Femur (tissue), 1 donor: ENCODE measurements around the gene FRMD1.

Experiments used
- DNase-seq: peaks from one replicate; pipeline ENCODE4 v3.0.0-alpha.2; 2017

Gene FRMD1

DNA sequence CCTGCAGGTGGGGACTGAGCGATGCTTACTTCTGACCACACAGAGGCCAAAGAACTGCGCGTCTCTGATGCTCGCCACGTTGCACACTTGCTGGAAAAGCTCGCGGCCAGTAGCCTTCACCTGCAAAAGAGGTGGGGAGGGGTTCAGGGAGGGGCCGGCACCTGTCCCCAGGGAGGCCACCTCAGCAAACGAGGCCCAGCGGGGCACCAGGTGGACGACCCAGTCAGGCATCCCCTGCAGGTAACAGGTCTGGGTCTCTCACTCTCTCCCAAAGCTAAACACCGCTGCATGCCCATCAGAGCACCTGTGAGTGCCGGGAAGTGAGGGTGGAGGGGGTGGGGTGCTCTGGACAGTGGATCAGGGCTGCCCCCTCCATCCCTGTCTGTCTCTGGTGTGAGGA is 3.8 kb downstream of the FRMD1 start:
- DNase-seq = no peak

DNA sequence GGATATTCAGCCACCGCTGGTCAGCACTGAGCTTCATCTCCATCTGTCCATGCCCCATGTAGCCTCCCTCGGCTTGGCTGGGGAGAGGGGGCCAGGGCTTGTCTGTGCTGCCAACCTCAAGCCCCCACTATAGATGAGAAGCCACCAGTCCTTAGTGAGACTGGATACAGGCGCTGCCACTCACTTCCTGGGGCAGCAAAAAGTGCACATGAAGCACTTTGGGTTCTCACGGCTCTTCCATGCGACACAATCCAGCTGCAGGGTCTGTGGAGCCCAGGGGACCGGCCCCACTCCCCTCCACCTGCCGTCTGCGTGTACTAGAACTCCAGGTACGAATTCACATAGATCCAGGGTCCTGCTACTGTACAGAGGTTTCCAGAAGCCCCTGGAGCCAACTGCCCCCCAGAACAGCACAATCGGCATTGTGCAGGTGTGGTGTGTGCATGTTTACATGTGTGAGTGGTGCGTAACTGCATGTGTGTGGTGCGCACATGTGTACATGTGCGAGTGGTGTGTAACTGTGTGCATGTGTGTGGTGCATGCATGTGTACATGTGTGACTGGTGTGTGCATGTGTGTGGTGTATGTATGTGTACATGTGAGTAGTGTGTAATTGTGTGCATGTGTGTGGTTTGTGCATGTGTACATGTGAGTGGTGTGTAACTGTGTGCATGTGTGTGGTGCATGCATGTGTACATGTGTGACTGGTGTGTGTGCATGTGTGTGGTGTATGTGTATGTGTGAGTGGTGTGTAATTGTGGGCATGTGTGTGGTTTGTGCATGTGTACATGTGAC is 4.9 kb downstream of the FRMD1 start:
- DNase-seq = no peak

DNA sequence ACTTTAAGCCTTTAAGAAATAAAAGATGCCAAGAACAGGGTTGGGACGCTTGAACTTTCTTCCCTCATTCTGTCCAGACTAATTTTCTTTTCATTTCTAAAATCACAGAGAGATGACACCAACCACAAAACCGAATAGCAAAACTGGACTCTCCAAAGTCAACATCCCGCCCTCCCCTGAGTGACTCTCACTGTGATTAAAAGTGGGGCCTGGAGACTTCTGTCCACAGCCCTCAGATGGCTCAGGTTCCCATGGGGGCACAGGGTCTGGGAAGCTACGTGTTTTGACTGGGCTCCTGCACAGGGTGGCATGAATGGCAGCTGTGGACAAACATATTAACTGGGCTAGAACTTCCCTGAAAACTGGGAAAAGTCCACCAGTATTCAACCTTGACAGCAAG is 6.3 kb downstream of the FRMD1 start:
- DNase-seq = no peak

DNA sequence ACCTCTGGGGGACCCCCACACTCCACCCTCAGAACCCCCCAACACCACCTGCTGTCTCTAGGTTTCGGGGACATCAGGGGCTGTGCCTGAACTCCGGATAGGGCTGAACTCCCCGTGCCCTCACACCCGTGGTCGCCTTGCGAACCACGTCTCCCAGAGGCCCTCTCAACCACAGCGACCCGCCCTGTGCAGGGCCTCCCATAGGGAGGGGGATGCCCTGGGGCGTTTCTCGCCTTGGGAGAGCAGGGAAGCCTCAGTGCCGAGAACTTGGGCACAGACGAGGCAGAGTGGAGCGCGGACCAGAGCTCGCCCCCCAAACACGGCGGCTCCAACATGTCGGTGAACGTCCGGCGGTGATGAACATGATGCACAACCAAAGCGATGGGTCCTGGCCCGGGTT is 6.8 kb downstream of the FRMD1 start:
- peak; percentile 53 for DNase-seq

DNA sequence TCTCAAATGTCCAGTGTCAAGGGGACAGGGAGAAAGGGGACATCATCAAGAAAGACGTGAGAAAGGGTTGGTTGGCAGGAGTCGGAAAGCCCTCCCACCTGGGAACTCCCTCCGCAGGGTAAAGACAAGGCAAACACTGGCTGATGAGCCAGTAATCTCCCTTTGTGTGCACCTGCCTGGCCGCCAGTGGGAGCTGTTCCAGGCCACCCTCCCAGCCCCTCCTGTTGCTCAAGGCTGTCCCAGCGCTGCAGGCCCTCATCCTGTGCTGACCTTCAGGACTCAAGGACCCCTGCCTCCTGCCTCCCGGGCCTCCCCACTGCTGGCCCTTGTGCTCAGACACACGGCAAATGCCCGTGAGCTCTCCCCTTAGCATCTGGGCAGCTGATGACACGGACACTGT is 7.4 kb downstream of the FRMD1 start:
- no peak for DNase-seq

DNA sequence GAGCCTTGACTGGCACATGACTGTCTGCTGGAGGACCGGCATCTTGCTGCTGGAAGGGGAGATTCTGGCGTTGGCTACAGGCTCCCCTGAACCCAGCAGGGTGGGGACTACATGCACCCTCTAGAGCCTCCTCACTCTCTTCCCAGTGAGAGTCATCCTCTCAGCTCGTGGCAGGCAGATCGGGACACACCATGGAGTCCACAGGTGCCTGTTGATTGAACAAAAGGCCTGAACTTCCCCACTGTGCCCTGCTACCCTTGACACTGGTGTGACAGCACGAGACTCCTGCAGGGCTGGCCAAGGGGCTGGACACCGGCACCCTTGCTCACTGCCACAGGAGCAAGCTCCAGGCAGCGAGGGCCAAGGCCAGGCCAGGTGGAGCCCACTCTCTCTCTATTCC is 8.2 kb downstream of the FRMD1 start:
- no peak for DNase-seq

DNA sequence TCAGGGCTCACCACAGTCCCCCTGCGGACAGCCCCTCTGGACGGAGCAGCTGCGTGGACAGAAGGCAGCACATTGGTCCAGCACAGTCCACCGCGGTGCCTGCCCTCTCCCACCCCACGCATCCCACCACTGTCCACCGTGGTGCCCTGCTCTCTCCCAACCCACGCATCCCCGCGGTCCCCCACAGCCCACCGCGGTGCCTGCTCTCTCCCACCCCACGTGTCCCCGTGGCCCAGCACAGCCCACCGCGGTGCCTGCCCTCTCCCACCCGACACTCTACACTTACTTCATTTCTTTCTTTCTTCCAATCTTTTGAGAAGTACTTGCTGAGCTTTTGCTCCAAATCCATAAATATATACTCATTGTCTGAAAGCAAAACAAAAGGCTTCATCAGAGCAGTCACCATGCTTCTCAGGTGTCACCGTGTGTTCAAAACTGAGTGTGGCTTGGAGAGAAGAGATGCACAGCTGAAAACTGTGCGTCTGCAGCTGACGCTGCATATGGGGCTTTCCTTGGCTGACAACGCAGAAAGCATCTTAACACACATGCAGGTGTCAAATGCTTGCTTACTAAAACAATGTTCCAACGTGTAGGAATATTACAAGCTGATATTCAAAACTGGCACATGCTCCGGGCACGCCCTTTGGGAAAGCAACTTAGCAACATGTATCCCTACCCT is 11.8 kb downstream of the FRMD1 start:
- no peak for DNase-seq

DNA sequence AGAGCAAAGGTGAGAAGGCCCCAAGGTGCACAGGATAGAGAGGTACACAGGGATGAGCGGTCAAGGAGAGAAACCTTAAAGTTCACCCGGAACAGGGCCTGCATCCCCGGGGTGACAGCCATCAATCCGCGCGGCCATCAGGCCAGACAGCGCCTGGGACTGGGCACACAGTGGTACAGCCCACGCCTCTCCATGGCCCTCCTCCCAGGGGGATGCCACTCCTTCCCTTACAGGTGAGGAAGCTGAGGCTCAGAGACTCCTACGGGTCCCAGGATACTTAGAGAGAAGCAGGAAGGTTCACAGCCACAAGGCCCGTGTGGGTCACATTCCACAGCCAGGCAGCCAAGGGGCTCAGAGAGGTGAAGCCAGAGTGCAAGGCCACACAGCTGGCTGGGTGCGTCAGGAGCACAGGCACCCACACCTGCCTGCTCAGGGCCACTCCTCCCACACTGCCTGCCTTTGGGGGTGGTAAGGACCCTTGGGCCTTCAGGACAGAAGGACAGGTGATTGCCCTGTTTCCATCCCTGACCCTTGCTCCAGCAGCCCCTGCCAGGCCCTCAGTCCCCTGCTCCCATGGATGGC is 14.7 kb downstream of the FRMD1 start:
- no peak for DNase-seq

DNA sequence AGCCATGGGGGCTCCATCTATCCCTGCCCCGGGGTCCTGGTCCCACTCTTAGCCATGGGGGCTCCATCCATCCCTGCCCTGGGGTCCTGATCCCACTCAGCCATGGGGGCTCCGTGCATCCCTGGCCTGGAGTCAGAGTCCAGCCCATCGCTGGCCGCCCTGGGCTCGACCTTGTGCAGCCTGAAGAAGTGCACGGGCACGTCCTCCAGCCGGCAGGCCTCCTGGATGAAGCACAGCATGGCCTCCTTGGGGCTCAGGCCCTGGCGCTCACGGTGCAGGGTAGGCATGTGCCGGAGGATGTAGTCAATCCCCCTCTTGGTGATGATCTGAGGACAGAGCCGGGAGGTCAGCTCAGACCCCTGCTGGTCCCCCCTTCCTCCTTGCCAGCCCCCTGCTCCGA is 15.6 kb downstream of the FRMD1 start:
- no peak for DNase-seq

DNA sequence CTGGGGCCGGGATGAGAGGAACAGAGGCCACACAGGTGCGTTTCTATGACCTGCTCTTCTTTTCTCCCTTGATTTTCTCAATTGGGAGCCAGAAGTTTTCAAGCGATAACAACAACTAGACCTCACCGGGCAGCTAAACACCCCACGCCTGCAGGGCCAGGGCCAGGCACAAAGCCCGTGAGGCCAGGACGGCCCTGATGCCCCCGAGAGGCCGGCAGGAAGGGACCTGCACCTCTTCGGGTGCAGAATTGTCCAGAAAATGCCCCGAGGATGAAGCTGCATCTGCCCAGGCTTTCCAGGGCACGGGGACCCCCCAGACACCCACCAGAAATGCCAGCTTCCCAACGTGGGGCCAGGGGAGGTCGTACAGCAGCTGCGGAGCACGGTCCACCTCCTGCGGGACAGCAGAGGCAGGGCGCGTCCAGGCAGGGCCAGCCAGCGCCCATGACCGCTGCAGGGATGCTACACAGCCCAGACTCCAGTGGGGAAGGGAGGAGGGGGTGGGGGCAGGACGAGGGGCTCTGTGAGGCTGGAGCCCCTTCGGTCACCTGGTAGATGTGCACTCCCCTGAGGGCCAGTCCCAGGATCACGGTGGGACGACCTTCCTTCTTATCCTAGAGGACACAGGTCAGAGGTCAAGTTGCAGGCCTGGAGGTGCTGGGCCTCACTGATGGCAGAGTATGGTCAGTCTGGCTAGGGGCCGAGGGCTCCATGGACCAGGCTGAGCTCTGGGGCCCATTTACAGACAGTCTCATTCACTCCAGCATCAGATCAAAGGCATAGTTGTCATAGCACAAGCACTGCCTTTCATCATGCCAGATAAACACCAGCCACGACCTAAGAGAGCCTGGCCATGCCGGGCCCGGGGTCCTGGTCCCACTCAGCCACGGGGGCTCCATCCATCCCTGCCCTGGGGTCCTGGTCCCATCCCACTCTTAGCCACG is 16.4 kb downstream of the FRMD1 start:
- DNase-seq = no peak

DNA sequence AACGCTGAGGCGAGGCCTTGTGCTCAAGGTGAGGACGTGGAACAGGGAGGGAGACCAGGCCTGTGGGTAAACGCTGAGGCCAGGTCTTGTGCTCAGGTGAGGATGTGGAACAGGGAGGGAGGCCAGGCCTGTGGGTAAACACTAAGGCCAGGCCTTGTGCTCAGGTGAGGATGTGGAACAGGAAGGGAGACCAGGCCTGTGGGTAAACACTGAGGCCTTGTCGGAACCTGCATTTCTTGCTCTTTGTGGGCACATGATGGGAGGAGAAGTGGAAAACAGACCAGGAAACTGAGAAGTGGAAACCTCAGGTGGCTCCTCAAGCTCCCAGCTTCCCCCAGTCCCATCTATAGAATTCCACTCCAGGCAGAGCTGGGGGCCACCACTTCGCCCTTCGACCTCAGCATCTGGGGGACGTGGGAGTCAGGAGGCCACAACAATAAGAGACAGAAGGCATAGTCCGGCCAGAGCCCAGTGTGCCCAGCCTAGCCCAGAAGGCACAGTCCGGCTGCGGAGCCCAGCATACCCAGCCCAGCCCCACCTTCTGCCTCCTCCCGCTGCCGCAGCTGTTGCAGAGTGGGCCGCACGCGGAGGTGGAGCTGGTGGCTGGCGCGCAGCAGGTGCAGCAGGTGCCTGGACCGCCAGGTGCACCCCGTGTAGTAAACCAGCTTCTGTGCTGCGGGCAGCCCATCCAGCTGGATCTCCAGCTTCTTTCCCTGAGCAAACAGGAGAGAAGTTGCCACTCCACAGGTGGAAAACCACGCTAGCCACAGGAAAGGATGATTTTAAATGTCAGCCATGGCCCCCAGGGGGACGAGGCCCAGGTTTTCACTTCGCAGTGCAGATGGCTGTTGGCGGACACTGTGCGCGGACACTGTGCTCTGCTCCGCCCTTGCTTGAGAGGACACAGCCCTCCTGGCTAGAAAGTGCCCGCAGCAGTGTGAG is 17.5 kb downstream of the FRMD1 start:
- no peak for DNase-seq

DNA sequence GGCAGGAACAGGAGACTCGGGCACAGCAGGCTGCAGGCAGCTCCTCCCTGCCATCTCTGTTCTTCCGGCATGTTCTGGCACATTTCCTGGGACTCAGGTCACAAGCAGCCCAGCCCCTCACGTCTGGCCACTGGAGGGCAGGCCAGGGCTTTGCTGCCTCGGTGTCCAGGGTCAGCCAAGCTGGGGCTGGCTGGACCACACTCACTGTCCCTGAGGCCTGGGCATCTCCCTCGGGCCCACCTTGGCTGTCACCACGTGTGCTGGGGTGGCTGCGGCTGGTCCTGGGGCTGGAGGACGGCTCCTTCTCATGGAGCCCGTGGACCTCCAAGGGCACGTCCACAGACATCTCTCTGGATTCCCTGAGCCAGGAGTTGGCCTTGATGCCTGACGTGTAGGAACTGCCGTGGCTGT is 18.5 kb downstream of the FRMD1 start:
- DNase-seq = peak; percentile 81

DNA sequence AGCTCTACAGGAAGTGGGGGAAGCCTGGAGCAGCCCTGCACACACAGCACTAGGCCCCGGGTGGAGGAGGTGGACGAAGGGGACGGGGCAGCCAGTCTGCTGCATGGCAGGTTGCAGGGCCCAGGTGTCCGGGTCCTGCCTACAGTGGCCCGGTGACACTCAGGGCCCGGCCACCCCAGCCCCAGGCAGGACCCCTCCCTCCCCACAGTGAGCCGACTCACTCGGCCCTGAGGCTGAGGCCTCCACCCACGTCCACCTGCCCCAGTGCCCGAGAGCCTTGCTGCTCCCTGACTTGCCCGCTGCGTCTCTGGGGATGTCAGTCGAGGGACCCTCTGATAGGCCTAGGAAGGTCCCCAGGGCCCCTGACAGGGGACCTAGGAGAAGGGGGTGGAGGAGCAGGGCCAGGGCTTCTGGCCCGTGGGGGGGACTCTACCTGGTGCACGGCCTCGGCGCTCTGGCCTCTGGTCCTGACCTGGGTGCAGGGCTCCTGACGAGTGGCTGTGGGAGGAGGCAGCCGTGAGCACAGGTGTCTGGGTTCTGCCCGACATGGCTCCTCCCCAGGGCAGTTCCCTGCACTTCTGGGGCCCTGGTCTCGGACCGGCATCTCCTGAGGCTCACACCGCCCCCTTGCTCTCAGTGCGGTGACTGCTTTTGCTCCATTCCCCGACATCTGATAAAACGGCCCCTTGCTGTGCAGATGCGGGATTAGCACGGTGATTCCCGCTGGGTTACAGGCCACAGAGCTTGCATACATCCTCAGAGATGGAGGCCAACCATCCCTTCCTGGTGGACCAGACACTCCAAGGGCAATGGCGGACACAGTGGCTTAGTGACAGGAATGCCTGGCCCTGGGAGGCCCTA is 20.1 kb downstream of the FRMD1 start:
- DNase-seq = no peak

DNA sequence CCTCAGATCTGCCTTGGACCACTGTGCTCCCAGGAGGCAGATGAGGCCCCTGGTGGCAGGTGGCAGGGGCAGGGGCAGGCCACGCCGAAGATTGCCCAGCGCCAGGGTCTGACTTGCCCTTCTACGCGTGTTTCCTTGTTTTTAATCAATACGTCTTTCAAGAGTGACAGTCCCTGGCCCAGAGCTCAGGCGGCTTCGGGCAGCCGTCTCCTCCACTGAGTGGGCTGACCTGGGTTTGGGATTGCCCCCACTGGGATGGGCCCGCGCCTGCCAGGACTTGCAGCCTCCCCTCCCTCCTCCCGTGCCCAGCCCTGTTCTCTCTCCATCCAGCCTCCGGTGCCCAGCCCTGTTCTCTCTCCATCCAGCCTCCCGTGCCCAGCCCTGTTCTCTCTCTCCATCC is 21.2 kb downstream of the FRMD1 start:
- no peak for DNase-seq

DNA sequence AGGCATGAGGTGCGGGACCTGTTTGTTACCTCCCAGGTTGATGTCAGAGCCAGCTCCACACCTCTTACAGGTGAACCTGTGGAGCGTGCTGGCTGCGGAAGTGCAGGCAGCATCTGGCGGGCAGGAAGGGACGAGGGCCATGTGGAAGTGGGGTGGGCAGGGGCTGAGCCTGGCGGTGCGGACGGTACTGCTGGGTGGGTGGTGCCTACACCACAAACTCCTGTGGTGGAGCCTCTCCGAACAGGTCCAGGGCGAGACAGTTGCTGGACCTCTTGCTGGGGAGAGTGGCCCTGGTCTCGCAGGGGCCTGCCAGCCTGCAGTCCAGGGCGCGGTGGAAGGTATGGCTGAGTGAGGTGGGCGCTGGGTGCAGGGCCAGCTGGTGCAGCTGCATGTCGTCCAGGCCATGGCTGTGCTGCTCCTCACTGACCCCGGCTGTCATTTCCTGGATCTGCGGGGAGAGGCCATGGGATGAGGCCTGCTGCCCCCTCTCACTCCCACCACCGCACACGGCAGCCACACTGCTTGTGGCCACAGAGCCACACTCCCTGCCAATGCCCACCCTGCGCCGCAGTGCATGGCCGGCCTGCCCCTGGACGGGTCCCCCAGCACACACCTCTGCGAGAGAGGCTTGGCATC is 22.0 kb downstream of the FRMD1 start:
- no peak for DNase-seq

DNA sequence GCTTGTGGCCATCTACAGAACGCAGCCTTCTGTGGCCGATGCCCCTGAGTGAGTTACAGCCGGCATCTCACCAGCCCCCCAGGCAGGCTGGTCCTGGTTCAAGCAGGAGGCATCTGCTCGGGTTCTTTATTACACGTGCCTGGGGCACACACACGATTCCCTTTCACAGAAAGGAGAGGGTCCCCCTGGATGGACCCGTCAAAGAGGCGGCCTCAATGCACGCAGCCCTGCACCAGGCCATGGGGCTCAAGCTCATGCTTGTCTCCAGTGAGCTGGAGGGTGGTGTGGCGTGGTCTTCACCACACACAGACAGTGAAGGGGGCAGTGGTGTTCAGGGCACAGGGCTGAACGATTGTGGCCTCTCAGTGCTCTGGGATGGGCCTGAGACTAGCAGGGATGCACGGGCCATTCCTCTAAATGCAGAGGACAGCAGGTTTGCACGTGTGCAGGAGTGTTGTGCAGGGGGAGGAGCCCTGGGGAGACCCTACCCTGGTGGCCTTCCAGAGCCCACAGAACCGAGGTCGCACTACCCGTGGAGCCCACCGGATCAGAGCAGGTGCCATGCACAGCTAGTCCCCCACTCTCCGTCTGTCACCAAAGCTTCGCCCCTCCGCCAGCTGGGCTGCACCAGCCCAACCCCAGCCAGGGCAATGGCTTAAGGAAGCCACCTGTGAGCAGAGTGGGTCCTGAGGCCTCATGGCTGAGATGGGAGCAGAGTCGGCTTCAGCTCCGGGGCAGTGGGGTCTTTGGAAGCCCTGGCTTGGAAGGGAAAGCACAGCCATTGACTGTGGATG is 23.1 kb downstream of the FRMD1 start:
- DNase-seq = no peak

DNA sequence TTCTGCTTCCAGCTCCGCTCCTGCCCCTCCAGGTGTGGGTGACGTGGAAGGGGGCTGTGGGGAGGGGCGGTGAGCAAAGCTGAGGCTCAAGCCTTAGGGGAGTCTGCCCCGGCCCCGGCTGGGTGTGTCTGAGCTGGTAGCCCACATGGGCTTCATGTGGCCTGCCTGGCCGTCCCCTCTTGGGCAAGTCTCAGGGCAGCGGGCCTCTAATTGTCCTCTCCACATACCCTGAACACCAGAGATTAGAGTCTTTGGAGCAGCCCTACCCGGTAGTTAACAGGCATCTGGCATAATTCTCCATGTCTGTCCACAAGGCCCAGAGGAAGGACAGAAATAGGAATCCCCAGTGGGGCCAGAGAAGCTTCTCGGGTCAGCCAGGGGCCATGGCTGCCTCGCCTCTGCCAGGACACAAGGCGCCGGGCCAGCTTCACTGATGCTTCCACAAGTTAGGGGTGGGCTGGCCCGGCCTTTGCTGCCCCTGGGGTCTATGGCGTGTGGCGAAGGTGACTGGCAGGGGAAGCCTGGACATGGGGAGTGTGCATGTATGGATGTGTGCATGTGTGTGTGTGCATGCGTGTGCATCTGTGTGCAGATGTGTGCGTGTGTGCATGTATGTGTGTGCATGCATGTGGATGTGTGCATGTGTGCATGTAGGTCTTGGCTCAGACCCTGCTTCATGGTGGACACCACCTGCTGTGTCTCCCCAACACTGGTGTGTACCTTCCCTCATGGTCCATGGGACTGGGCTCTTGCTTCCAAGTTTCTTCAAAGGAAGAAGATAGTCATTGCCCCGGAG is 24.0 kb downstream of the FRMD1 start:
- peak; percentile 82 for DNase-seq

DNA sequence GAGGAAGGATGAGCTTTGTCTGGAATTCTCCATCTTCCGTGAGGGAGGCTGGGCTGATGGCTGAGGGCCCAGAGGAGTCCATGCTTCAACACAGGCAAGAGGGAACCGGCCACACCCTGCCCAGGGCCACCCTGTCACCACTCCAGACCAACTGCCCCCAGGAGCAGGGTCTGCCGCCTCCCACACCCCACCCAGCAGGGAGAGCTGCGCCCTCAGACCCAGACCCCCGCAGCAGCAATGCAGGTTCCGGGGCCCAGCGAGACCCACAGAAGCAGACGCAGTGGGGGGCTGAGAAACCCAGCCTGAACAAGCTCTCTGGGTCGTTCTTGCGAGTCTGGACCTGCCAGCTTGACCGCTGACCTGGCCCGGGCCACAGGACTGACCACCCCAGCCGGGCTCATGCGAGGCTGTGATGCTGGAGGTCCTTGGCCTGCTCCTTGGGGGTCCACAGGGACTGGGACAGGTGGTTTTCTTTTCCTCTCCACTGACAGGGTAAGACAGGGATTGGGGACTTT is 25.0 kb downstream of the FRMD1 start:
- DNase-seq = no peak
